Measurements from ENCODE around the gene IFIH1.

GRCh38 chr2:162242586-162243280 lies 75.8 kb downstream of the IFIH1 start:
- TF ChIP-seq, protein P1, sequence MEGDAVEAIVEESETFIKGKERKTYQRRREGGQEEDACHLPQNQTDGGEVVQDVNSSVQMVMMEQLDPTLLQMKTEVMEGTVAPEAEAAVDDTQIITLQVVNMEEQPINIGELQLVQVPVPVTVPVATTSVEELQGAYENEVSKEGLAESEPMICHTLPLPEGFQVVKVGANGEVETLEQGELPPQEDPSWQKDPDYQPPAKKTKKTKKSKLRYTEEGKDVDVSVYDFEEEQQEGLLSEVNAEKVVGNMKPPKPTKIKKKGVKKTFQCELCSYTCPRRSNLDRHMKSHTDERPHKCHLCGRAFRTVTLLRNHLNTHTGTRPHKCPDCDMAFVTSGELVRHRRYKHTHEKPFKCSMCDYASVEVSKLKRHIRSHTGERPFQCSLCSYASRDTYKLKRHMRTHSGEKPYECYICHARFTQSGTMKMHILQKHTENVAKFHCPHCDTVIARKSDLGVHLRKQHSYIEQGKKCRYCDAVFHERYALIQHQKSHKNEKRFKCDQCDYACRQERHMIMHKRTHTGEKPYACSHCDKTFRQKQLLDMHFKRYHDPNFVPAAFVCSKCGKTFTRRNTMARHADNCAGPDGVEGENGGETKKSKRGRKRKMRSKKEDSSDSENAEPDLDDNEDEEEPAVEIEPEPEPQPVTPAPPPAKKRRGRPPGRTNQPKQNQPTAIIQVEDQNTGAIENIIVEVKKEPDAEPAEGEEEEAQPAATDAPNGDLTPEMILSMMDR (conservative IDR thresholded peaks at IDR 0.05; ENCODE audit: low read length), result no peak
- TF ChIP-seq EZH2phosphoT487 (IDR thresholded peaks at IDR 0.05; ENCODE audit: borderline replicate concordance), result no peak
